GM18511 (cell line): ENCODE data around the gene CLK2.
"Not testable (repeated sequence)": the region's sequence is repeated elsewhere in the genome, so short reads cannot be mapped to it uniquely, and the experiment has no call there.

ENCODE experiments used
- ATAC-seq: cut with Tn5 transposase; IDR thresholded peaks from one replicate; pipeline ENCODE4 v1.9.1; 2021; ENCODE audit warnings: mild to moderate bottlenecking, moderate library complexity; ENCODE audit not compliant: unreplicated experiment

Gene CLK2

DNA sequence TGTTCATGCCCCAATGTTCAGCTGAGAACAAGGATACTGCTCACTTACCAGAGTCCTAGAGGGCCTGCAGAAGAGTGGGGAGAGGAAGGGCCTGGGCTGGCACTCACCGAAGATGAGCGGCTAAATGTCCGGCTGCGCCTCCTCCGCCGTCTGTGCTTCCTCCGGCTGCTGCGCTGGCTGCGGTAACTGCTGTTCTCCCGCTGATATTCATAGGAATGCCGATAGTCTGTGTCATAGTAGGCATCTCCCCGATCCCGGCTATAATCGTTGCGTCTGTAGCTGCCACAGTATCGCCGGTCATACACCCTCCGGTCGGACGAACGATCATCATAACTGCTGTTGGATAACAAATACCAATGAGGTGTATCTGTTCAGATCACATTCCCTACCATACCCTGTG is 3.9 kb downstream of the CLK2 start:
- no peak for ATAC-seq

DNA sequence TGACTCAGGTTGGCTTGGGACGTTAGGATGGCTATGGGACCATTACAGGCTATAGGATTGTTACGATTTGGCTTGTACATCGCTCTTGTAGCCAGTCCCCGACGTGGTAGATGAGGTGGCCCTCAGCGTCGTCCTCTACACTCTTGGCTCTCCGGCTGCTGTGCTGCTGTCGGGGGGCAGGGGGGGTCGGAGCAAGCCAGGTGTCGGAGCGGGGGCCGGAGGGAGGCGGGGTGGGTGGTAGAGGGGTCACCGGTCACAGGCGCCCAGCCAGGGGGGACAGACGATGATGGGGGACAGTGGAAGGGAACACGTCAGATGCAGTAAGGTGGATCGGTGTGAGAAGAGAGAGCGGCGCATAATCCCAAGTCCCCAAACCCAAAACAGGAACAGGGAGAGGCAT is 4.7 kb downstream of the CLK2 start:
- ATAC-seq, result no peak

DNA sequence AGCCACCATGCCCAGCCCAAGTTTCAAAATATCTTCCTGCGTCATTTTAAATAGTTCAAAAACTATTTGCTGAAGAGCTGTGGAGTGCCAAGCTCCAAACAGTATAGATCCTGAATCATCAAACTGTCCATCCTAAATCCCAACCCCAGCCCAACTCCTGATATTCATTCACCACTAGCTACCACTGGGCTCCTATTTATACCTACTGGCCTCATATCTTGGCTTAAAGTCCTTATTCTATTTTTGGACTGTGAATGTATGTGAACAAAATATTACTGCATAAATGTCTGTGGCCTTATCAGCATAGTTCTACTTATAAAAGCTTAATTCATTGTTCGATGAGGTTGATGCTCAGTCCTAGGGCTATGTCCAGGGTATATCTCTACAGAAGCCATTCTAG is 5.9 kb downstream of the CLK2 start:
- ATAC-seq, result no peak

DNA sequence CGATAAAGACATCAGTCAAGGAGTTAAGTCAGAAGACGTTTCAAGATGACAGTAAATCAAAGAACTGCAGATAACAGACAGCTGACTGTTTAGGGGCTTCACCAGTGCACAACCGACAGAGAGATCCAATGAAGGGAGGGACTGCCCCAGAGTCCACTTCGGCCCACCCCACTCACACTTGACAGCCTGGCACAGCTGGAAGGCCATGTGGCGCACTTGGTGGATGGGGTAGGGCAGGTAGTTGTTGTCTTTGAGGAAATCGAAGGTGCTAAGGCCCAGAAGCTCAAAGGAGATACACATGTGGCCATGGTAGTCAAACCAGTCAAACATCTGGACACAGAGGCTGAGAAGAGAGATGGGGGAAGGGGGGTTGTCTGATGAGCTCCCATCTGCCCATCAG is 6.8 kb downstream of the CLK2 start:
- ATAC-seq, result no peak

DNA sequence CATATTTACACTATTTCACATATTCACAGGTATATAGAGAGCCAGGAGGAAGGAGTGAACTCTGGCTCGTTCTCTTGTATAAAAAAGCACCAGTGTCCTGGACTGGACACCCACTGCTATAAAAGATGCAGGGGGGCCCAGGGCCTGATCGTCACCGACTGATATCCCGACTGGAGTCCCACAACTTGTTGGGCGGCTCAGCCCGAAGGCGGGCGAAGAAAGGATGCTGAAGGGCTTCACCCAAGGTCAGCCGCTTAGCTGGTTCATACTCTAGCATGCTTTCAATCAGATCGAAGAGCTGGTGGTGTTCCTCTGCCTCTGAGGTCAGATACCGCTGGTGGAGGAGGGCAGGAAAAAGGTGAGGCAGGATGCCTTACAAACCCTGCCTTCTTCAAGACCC is 10.2 kb downstream of the CLK2 start:
- no peak for ATAC-seq

DNA sequence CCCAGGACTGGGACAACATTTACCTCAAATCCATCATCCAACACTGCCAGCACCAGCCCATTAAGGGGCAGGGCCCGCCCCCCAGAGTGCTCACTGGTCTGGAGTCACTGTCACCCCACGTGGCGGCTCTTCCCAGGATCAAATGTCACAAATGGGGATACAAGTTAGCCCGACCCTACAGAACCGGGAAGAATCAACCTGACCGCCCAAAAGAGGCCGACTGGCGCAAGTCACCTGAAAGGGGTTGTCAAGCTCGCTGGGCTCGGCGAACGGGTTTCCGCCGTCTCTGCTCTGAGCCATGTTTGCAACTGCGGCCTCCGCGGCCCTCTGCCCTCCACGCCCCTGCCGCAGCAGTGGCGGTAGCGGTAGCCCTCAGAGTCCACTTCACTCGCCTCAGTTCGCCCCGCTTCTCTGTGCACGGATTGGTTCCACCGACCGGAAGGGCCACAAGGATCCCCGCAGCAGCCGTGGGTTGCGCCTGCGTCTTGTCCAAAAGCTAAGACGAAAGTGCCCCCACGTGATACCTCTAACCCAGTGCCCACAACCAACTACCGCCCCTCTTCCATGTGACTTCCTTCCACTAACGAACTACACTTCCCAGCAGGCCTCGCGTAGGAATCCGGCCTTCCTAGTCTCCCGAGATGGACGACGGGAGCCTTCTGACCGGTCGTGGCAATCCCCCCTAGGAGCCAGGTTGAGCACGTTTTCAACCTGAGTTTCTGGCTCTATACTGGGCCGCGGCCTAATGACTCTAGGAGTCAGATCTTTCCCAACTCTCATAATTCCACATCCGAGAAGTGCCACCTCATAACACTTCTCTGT is 11.2 kb downstream of the CLK2 start, which contains the start of gene SCAMP3:
SCAMP3 (minus strand) TSS at position 509 of the 822 bp plus-strand sequence; CDS start at position 300, 209 bp downstream.
- ATAC-seq, result peak; percentile 96

DNA sequence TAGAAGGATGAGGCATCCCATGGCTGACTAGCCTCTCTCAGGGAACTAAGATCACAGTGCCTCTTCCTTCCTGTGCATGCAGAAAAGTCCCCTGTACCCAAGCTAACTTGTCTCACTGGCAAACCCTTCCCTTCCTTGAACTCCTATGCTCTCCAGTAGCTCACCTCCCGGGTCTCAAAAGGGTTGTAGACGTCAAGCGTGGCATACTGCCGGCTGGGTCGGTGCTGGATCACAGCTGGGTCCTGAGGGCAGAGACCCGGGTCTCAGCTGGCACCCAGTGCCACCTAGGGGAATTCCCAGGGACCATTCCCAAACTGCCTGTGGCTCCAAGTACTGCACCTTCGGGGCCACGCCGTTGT is 11.8 kb downstream of the CLK2 start:
- ATAC-seq, result no peak

DNA sequence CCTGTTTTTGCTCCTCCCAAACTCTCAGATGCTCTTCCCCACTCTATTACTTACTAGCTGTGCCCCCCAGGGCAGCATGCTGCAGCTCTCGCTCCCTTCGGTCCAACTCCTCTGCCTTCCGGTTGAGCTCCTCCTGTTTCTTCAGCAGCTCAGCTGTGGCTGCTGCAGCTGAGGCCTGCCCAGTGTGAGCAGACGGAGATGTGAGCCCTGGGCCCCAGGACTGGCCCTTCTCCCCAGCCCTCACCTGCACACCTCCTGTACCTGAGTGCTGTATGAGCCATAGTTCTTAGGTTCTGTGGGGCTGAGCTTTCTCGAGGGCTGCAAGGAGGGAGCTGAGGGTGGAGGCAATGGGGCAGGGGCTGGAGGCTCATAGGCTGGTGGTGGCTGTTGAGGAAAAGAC is 13.0 kb downstream of the CLK2 start:
- no peak for ATAC-seq

DNA sequence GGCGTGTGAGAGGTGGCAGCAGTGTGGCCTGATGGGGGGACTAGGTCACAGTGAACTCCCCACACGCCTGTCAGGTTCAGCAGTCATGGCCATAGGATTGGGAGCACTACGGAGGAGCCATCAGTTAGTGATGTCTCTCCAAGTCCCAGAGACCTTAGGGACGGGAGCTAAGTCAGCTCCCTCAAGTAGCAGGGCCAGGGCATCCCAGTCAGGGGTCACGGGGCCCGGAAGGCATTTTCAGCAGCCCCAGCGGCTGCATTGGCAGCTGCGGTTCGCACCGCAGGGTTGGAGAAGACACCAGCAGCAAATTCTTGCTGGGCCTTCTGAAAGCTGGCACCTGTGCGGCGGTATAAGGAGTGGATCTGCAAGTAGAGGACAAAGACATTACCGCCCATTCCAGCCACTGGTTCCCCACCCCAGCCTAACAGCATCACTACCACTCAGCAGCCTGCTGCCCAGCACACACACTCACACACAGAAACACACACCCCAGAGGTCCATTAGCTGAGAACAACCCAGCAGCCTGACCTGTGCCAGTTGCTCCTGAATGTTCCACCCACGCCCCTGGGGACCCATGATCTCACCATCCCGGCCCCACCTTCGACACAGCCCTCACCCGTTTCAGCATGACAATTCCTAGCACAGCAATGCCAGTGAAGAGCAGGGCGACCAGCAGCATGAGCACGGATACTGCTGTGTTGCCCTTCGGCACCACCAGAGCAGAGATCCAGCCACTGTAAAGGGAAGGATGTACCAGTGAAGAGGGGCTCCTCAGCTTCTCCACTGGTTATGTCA is 17.0 kb downstream of the CLK2 start:
- no peak for ATAC-seq

DNA sequence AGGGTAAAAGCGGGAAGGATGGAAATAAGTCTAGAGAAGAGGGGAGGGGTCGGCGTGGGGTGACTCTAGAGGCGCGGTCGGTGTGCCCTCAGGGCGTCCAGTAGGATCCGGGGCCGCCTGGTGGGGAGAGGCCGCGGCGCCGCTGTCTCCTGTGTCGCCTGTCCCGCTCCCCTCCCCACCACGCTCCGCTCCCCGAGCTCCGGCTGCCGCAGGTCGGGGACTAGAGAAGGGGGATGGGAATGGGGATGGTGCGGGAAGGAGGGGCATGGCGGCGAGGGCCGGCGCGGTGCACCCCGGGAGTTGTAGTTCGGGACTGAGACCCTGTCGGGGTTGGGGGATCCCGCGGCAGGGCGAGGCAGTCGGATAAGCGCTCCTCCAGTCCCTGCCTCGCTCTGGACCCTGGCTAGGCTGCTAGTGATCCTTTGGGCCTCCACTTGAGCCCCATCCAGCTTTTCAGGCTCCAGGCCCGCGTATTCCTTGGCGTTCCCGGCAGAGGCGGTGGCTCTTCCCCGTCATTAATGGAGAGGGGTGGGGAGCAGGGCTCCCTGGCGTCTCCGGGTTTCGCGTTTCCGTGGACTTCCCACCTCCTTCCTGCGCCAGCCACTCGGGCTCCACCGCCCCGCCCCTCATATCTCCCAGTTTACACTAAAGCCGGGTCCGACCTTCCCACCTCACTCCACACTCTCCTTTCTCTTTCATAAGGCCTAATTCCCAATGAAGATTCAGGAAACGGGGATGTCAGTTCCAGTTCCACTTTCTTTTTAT is 17.9 kb downstream of the CLK2 start, which contains the start of gene ENTREP3:
ENTREP3 (minus strand) TSS at position 241 of the 765 bp plus-strand sequence. CDS start 606 bp downstream, outside the sequence.
- ATAC-seq, result peak; percentile 60

DNA sequence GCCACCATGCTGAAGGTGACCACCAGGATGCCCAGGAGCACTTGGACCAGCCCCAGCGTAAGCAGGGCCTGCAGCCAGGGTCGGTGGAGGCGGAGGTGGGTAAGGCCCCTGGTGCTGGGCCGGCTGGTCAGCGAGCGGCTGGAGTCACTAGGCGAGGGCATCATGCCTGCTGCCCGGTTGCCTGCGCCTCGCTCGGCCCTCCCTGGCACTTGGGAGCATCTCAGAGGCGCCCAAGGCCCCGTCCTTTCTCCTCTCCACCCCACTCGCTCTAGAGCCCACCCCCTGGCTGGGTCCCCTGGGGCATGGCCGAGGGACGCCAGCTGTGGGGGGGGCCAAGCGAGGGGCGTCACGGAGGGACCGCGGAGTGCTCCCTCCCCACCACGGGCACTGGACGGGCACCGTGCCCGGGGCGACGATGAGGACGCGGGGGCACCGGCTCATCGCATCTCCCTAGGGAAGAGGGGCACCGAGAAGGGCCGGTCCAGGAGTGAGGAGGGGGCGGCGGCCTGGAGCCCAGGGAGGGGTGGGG is 18.5 kb downstream of the CLK2 start:
- no peak for ATAC-seq

DNA sequence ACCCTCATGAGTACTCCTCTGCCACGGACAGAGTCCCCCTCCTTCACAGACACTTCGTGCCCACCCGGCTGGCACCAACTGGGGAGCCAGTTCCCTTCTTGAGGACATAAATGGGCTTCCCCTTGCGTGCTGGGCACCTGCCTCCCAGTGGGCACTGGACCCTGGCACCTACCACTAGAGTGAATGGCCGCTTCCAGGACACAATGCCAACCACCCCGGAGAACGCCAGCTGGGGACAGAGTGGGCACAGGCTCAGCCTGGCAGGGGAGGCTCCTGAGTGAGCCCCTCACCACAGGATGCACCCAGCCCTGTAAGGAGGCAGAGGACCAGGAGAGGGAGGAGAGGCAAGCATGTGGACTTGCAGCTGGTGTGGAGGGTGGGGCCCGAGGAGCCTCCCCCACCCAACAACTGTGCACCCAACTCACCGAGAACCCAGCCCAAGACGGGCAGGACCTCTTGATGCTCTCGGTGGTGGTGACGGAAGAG is 19.0 kb downstream of the CLK2 start:
- no peak for ATAC-seq

DNA sequence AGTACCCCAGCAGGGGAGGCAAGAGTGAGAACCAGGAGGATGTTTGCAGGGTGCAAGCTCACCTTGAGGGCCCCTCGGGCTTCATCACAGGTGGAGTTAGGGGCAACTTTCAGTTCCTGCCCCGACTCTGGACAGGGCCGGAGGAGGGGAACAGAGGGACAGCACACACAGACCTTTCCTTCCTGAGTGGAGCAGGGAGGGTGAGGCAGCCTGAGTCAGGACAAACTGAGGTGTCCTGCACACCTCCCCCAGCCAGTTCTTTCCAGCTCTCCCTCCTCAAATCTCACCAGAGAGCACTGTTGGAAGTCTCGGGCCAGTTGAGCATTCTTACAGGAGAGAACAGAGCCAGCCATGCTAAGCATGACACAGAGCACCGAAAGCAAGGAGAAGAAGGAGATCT is 19.5 kb downstream of the CLK2 start:
- ATAC-seq, result no peak

DNA sequence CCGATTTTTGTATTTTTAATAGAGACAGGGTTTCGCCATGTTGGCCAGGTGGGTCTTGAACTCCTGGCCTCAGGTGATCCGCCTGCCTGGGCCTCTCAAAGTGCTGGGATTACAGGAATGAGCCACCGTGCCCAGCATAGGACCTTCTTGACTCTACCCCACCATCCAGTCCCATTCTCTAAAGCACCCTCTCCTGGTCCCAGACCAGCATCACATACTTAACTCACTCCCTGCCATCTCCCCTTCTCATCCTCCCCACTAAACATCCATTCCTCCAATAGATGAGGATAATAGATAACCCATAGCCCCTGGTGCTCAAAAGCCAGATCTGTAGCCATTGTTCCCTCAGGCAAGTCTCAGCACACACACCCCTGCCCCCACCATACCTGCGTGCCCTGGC is 20.1 kb downstream of the CLK2 start:
- ATAC-seq, result no peak

DNA sequence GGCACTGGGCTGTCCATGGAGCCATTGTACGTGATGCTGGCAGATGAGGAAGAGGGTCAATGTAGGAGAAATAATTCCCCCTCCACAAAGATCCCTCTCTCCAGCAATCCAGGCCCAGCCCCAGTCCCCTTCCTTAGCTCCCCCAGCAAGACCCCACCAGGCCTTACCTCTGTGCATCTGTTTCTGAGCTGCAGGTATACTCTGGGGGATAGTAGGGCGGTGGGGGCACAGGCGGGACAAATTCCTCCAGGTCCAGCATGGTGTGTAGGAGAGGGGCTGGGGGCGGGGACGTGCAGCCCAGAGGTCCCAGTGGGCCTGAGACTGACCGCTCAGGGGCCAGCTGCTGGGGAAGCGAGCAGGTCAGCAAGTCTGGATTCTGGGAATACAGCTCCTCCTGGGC is 21.7 kb downstream of the CLK2 start:
- ATAC-seq, result no peak

DNA sequence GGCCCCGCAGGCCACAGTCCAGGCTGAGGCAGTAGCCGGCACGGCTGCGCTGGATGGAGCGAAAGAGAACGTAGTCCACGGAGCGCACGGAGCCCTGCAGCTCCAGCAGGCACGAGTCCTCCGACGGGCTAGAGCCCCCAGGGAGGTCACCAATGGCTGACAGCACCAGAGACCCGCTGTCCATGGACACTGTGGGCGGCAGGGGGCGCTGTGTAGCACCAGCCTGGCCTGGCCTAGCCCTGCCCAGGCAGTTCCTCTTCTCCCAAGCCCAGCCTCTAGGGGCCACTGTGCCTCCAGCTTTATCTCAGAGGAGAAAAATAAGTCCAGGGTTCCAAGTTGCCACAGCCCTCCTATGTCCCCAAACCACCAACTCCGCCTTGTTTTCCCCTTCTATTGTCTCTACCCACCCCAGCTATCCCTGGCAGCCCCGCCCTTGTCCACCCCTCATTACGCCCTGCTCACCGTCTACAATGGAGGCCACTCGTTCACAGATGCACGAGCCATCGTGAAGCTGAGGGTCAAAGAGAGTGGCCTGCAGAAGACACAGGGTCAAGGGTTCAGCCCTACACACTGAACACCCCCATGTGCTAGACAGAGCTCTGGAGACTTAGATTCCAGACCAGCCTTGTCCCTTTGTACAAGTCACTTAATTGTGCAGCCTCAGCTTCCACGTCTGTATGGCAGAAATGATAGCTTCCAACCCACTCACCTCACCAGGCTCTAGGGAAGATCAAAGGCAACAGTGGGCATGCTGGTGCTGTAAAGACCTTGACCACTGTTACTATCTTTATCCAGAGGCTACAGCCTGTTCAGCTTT is 22.5 kb downstream of the CLK2 start:
- peak; percentile 93 for ATAC-seq

DNA sequence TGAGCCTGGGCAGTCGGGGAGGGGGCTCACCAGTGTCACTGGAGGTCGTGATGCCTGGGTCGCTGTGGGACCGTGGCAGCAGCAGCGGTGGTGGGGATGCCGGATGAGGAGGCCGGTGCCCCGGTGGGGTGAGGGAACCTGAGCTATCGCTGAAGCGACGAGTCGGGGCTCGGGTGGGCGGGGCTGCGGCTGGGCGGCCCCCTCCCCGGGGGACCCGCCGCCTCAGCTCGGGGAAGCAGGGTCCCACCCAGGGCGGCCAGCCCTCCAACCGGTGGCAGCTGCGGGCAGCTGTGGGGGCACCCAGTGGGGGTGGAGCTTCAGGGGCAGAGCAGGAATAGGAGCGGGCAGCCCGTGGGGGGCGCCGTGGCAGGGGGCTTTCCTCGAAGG is 23.1 kb downstream of the CLK2 start:
- peak; percentile 29 for ATAC-seq

DNA sequence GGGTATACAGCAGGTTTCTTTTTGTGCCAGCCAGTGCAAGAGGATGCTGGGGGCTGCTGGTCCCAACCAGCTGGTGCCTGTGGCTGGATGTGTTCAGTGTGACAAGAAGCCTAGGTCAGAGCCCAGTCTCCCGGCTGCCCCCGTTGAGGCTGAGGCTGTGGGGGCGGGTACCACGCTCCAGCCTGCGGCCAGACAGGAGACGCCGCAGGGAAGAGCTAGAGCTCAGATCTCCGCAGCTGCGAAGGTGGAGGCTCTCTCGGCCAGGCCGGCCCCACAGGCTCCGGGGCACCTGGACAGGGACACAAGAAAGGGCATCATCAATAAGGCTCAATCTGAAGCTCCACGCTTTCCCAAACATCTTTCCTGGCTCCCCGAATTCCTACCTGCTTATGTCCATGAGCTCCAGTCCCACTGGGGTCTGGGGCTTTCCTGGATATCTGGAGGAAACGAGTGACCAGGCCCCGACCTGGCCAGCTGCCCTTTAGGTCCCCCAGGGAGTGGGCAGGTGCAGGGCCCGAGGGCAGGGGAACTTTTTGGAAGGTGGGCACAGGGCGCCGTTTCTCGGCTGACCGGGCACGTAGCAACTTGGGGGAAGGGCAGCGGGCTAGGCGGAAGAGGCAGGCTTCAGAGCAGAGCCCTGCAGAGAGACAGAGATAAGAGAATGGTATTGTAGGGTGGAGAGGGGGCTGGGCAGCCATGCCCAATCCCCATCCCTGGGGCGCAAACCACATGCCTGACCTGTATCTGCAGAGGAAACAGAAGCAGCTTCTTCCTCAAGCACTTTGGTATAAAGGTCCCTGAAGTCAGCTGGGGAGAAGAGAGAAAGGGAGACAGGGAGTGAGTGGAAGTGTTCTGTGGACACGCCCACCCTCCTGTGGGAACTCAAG is 25.4 kb downstream of the CLK2 start:
- ATAC-seq, result no peak

DNA sequence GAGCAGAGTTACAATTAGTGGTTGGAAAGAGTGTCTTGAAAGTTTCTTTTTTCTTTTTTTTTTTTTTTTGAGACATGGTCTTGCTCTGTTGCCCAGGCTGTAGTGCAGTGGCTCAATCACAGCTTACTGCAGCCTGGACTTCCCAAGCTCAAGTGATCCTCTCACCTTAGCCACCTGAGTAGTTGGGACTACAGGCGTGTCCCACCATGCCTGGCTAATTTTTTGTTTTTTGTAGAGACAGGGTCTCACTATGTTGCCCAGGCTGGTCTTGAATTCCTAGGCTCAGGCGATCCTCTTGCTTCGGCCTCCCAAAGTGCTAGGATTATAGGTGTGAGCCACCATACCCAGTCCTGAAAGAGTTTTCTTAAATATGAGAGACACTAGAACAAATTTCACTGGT is 26.5 kb downstream of the CLK2 start:
- not testable (repeated sequence) for ATAC-seq
